Trophoblast cell (in vitro differentiated cells and primary cell): Measurements from ENCODE around the gene MTFMT.

Source experiments
- DNase-seq, 2 donors: peaks; one replicate each; pipeline ENCODE4 v3.0.0-alpha.2; 2016
- H2AFZ ChIP-seq: 2 replicates; pipeline ENCODE4 v1.6.1; 2013; ENCODE audit warnings: low read length, moderate library complexity, mild to moderate bottlenecking; ENCODE audit not compliant: insufficient read depth, poor library complexity
- H2AK5ac ChIP-seq: 2 replicates; pipeline ENCODE4 v1.6.1; 2013; ENCODE audit warnings: mild to moderate bottlenecking, low read length
- H2BK120ac ChIP-seq: 2 replicates; pipeline ENCODE4 v1.6.1; 2013; ENCODE audit warnings: low read length, mild to moderate bottlenecking, moderate library complexity; ENCODE audit not compliant: insufficient read depth, poor library complexity
- H2BK12ac ChIP-seq: 2 replicates; pipeline ENCODE4 v1.6.1; 2013; ENCODE audit warnings: mild to moderate bottlenecking, low read length, moderate library complexity
- H2BK5ac ChIP-seq: 2 replicates; pipeline ENCODE4 v1.6.1; 2013; ENCODE audit warnings: low read length, low read depth, moderate library complexity, mild to moderate bottlenecking; ENCODE audit not compliant: poor library complexity
- H3K14ac ChIP-seq: 2 replicates; pipeline ENCODE4 v1.6.1; 2013; ENCODE audit warnings: mild to moderate bottlenecking, low read length
- H3K18ac ChIP-seq: 2 replicates; pipeline ENCODE4 v1.6.1; 2013; ENCODE audit warnings: mild to moderate bottlenecking, low read length
- H3K23ac ChIP-seq: 2 replicates; pipeline ENCODE4 v1.6.1; 2013; ENCODE audit warnings: low read length
- H3K27ac ChIP-seq: 2 replicates; pipeline ENCODE4 v1.5.1; 2013; ENCODE audit warnings: low read depth, mild to moderate bottlenecking, inconsistent platforms, low read length, moderate library complexity
- H3K27me3 ChIP-seq: 2 replicates; pipeline ENCODE4 v1.6.1; 2013; ENCODE audit warnings: inconsistent platforms, mild to moderate bottlenecking, low read length, moderate library complexity; ENCODE audit not compliant: insufficient read depth
- H3K36me3 ChIP-seq, 2 experiments: 1 replicate in 1 of 2; 2 replicates in 1 of 2; pipeline ENCODE4 v1.6.1; 2013; ENCODE audit warnings: low read length in 2 of 2, mild to moderate bottlenecking in 2 of 2, moderate library complexity in 1 of 2; ENCODE audit not compliant: insufficient read depth in 2 of 2, control insufficient read depth in 1 of 2
- H3K4ac ChIP-seq: 2 replicates; pipeline ENCODE4 v1.6.1; 2013; ENCODE audit warnings: low read depth, mild to moderate bottlenecking, low read length, moderate library complexity
- H3K4me1 ChIP-seq, 2 experiments: 1 replicate in 1 of 2; 2 replicates in 1 of 2; pipeline ENCODE4 v1.6.1; 2013; ENCODE audit warnings: low read length in 2 of 2, mild to moderate bottlenecking in 2 of 2, moderate library complexity in 1 of 2; ENCODE audit not compliant: insufficient read depth in 2 of 2, control insufficient read depth in 1 of 2
- H3K4me2 ChIP-seq: 2 replicates; pipeline ENCODE4 v1.6.1; 2013; ENCODE audit warnings: inconsistent platforms, mild to moderate bottlenecking, low read length, moderate library complexity
- H3K4me3 ChIP-seq: 2 replicates; pipeline ENCODE4 v1.5.1; 2013; ENCODE audit warnings: mild to moderate bottlenecking, low read depth, low read length, inconsistent platforms
- H3K79me1 ChIP-seq: one replicate; pipeline ENCODE4 v1.6.1; 2013; ENCODE audit warnings: low read length
- H3K79me2 ChIP-seq: 2 replicates; pipeline ENCODE4 v1.6.1; 2013; ENCODE audit warnings: low read length, mild to moderate bottlenecking; ENCODE audit not compliant: control insufficient read depth, insufficient read depth, poor library complexity
- H3K9ac ChIP-seq: 2 replicates; pipeline ENCODE4 v1.6.1; 2013; ENCODE audit warnings: mild to moderate bottlenecking, low read length
- H3K9me3 ChIP-seq: 2 replicates; pipeline ENCODE4 v1.6.1; 2013; ENCODE audit warnings: low read depth, mild to moderate bottlenecking, control low read depth, inconsistent platforms, low read length; ENCODE audit not compliant: insufficient read depth
- H4K12ac ChIP-seq: 2 replicates; pipeline ENCODE4 v1.6.1; 2013; ENCODE audit warnings: low read depth, mild to moderate bottlenecking, low read length, moderate library complexity
- H4K8ac ChIP-seq: 2 replicates; pipeline ENCODE4 v1.6.1; 2013; ENCODE audit warnings: low read depth, mild to moderate bottlenecking, low read length, moderate library complexity
- H4K91ac ChIP-seq: one replicate; pipeline ENCODE4 v1.6.1; 2013; ENCODE audit warnings: low read depth, mild to moderate bottlenecking, low read length, moderate library complexity
- WGBS: extraction: QIAGEN DNeasy Blood & Tissue Kit; methylation state at CpG from one replicate; pipeline ENCODE4 v1.1.7; 2013; ENCODE audit warnings: missing lambda C conversion rate; ENCODE audit not compliant: insufficient read length, insufficient coverage; ENCODE audit errors: extremely low coverage; 5-methylcytosine and 5-hydroxymethylcytosine counted together

MTFMT gene

GRCh38 chr15:65071381-65071811, 42.0 kb upstream of the MTFMT start:
- Histone ChIP-seq H4K12ac (no peak overlapping the region), H3K18ac (no peak overlapping the region), H3K79me2 (no peaks in the 10 kb centered on the region), H2AFZ (no peak overlapping the region), H4K91ac (no peak overlapping the region), H3K9me3 (no peaks in the 10 kb centered on the region), H3K27me3 (peaks cover 9% of the 10 kb centered on the region), H3K4me3 (peak overlapping the region; percentile 6), H2BK12ac (no peak overlapping the region), H2BK5ac (no peak overlapping the region), H3K36me3 (no peaks in the 10 kb centered on the region), H3K79me1 (peaks cover 3% of the 10 kb centered on the region), H3K4ac (no peak overlapping the region), H3K14ac (no peak overlapping the region), H3K27ac (no peak overlapping the region), H2BK120ac (no peak overlapping the region), H3K23ac (no peak overlapping the region), H3K4me1 (peaks cover 15 to 22% of the 10 kb centered on the region in 2 experiments), H4K8ac (no peak overlapping the region), H2AK5ac (no peak overlapping the region), H3K4me2 (no peak overlapping the region), H3K9ac (no peak overlapping the region)
- DNase-seq: no peak
- no CpG with 5 or more reads among the region's 5 CpGs for WGBS

GRCh38 chr15:65069779-65070546, 40.5 kb upstream of the MTFMT start:
- no peak overlapping the region for H4K12ac ChIP-seq
- no peak overlapping the region for H4K8ac ChIP-seq
- H3K27ac ChIP-seq: no peak overlapping the region
- no peak overlapping the region for H2AK5ac ChIP-seq
- no peak overlapping the region for H4K91ac ChIP-seq
- no peak overlapping the region for H2BK12ac ChIP-seq
- no peaks in the 10 kb centered on the region for H3K36me3 ChIP-seq
- no peaks in the 10 kb centered on the region for H3K9me3 ChIP-seq
- peaks cover 3% of the 10 kb centered on the region for H3K79me1 ChIP-seq
- H3K9ac ChIP-seq: no peak overlapping the region
- no peak overlapping the region for H3K18ac ChIP-seq
- no peak overlapping the region for H3K4me3 ChIP-seq
- WGBS: no CpG with 5 or more reads among the region's 5 CpGs
- no peak overlapping the region for H3K14ac ChIP-seq
- H3K4me2 ChIP-seq: no peak overlapping the region
- peaks cover 18 to 26% of the 10 kb centered on the region in 2 experiments for H3K4me1 ChIP-seq
- no peaks in the 10 kb centered on the region for H3K79me2 ChIP-seq
- H3K23ac ChIP-seq: no peak overlapping the region
- H2AFZ ChIP-seq: no peak overlapping the region
- no peak overlapping the region for H2BK5ac ChIP-seq
- H3K4ac ChIP-seq: no peak overlapping the region
- H2BK120ac ChIP-seq: no peak overlapping the region
- no peak for DNase-seq
- H3K27me3 ChIP-seq: peaks cover 9% of the 10 kb centered on the region

- no peaks in the 10 kb centered on the region for H3K9me3 ChIP-seq
- H2AK5ac ChIP-seq: no peak overlapping the region
- DNase-seq: no peak
- H3K27ac ChIP-seq: no peak overlapping the region
- H3K18ac ChIP-seq: no peak overlapping the region
- WGBS: no CpG with 5 or more reads among the region's 1 CpG
- H3K4me3 ChIP-seq: no peak overlapping the region
- H4K12ac ChIP-seq: no peak overlapping the region
- H3K4me1 ChIP-seq: peaks cover 18 to 28% of the 10 kb centered on the region in 2 experiments
- no peak overlapping the region for H2BK120ac ChIP-seq
- peaks cover 3% of the 10 kb centered on the region for H3K79me1 ChIP-seq
- no peak overlapping the region for H3K14ac ChIP-seq
- peaks cover 9% of the 10 kb centered on the region for H3K27me3 ChIP-seq
- H3K9ac ChIP-seq: no peak overlapping the region
- H3K4me2 ChIP-seq: no peak overlapping the region
- H3K23ac ChIP-seq: no peak overlapping the region
- no peak overlapping the region for H3K4ac ChIP-seq
- no peak overlapping the region for H2BK12ac ChIP-seq
- no peak overlapping the region for H2AFZ ChIP-seq
- H3K36me3 ChIP-seq: no peaks in the 10 kb centered on the region
- H4K91ac ChIP-seq: no peak overlapping the region
- H3K79me2 ChIP-seq: no peaks in the 10 kb centered on the region
- no peak overlapping the region for H4K8ac ChIP-seq
- H2BK5ac ChIP-seq: no peak overlapping the region
These were observed 39.7 kb upstream of the MTFMT start for GRCh38 chr15:65069179-65069578.

- H4K12ac ChIP-seq: no peak overlapping the region
- no peak overlapping the region for H3K4me3 ChIP-seq
- peaks cover 3% of the 10 kb centered on the region for H3K79me1 ChIP-seq
- peak overlapping the region; percentile 72 for H3K4me2 ChIP-seq
- H3K36me3 ChIP-seq: no peaks in the 10 kb centered on the region
- H3K14ac ChIP-seq: no peak overlapping the region
- peak overlapping the region; percentile 32 for H4K91ac ChIP-seq
- no peak overlapping the region for H4K8ac ChIP-seq
- no peaks in the 10 kb centered on the region for H3K79me2 ChIP-seq
- no peak overlapping the region for H2BK5ac ChIP-seq
- no peak overlapping the region for H3K23ac ChIP-seq
- H2BK12ac ChIP-seq: no peak overlapping the region
- peaks cover 9% of the 10 kb centered on the region for H3K27me3 ChIP-seq
- DNase-seq: no peak
- H2BK120ac ChIP-seq: no peak overlapping the region
- no peak overlapping the region for H2AK5ac ChIP-seq
- peak overlapping the region; percentile 6 for H2AFZ ChIP-seq
- H3K18ac ChIP-seq: no peak overlapping the region
- H3K9ac ChIP-seq: no peak overlapping the region
- no peak overlapping the region for H3K4ac ChIP-seq
- H3K9me3 ChIP-seq: no peaks in the 10 kb centered on the region
- peaks cover 18 to 29% of the 10 kb centered on the region in 2 experiments for H3K4me1 ChIP-seq
- H3K27ac ChIP-seq: no peak overlapping the region
- WGBS: no CpG with 5 or more reads among the region's 3 CpGs
These were observed 39.0 kb upstream of the MTFMT start for GRCh38 chr15:65068403-65068788.
